Iris pigment epithelial cell (primary cell): Measurements from ENCODE around the gene RNF4.
"Not testable (repeated sequence)": the region's sequence is repeated elsewhere in the genome, so short reads cannot be mapped to it uniquely, and the experiment has no call there.

Experiments
- DNase-seq: peaks from one replicate; pipeline ENCODE4 v3.0.0-alpha.2; 2011; ENCODE audit warnings: low read depth

RNF4 gene

GRCh38 chr4:2534904-2535375 is 66.0 kb downstream of the RNF4 start:
- DNase-seq = no peak

- peak; percentile 31 for DNase-seq
Observed at GRCh38 chr4:2535376-2536192, 66.7 kb downstream of the RNF4 start.

DNA sequence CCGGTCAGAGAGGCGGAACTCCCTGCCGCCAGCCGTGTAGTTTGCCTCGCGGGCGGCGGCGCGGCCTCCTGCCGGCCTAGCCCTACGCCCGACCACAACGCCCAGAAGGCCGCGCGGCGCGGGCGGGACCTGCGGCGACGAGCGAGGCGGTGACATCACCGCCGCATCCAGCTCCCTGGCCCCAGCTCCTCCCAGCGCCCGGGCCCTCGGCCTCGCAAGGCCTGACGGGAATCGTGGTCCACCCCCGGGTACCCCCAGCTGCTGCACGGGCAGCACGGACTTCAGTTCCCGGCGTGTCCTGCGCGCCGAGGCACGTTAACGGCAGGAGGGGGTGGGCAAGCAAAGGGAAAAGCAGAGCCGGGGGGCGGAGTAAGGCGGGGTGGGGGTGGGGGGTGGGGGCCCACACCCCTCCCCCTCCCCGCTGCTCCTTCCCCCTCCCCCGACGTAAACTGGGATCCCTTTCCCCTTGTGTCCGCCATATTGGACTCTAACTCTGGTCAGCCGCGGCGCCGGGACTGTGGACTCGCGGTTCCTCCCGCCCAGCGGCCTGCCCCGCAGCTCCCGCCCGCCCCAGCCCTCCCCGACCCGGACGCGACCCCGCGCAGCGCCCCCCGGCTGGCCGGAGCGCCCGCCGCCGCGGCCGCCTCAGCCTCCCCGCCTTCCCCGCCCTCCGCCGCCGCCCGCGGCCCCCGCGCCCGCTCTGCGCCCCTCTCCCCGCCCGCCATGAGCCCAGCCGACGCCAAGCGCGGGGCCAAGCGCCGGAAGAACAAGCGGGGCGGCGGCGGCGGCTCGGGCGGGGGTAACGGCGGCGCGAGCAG is 67.5 kb downstream of the RNF4 start, which contains the start of gene FAM193A:
TSS of gene FAM193A (plus strand) at position 455 of the 818 bp plus-strand sequence. CDS start at position 724, 269 bp downstream.
- peak; percentile 100 for DNase-seq

- DNase-seq = peak; percentile 44
Observed at GRCh38 chr4:2537011-2537830, 68.3 kb downstream of the RNF4 start.

GRCh38 chr4:2543580-2544191 is 74.8 kb downstream of the RNF4 start:
- not testable (repeated sequence) for DNase-seq

- no peak for DNase-seq
Observed at GRCh38 chr4:2545321-2546013, 76.6 kb downstream of the RNF4 start.

DNA sequence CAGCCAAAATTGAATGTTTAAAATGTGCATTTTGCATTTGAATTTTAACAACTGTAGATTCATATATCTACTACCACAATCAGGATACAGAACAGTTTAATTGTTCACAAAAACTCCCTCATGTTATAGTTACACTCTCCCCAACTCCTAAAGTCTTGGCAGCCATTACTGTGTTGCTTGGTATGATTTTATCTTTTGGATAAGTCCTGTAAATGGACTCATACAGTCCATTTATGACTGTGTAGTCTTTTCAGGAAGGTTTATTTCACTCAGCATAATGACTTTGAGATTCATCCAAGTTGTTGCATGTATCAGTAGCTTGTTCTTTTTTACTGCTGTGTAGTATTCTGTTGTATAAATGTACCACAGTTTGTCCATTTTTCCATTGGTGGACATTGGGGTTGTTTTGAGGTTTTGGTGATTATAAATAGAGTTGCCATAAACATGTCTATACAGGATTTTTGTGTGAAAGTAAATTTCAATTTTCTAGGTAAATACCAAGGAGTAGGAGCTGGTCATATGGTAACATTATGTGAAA is 77.4 kb downstream of the RNF4 start:
- no peak for DNase-seq

- not testable (repeated sequence) for DNase-seq
Observed at GRCh38 chr4:2546961-2547691, 78.2 kb downstream of the RNF4 start.

GRCh38 chr4:2551118-2551517 is 82.2 kb downstream of the RNF4 start:
- no peak for DNase-seq

- no peak for DNase-seq
Observed at GRCh38 chr4:2552806-2553205, 83.9 kb downstream of the RNF4 start.

- no peak for DNase-seq
Observed at GRCh38 chr4:2558301-2558700, 89.4 kb downstream of the RNF4 start.

DNA sequence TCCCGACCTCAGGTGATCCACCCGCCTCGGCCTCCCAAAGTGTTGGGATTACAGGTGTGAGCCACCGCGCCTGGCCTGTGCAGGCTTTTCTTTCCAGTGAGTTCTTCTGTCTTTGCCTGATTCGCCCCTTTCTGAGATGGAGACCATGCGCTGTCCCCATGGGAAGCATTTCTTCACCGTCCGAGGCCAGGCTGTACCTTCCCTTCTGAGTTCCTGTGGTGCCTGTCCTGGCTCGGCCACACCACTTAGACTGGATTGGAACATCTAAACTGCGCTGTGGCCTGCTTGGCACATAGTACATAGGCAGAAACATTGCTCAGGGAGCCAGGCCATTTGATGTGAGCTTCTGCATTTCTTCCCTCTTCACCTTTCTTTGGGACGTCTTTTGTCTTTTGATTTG is 91.3 kb downstream of the RNF4 start:
- DNase-seq = no peak
